Measurements from ENCODE around the gene FBXL3.

DNA sequence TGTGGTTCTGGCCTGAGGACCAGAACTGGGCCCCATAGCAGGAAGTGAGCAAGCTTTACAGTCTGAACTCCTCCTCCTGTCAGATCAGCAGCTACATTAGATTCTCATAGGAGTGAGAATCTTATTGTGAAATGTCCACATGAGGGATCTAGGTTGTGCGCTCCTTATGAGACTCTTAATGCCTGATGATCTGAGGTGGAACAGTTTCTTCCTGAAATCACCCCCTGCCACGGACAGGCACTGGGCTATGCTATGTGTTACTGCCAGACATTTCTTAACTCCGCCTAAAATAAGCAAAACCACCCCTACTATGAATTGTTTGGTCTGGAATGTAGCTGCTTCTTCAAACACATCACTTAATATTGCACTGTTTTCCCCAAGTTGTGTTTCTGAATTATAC lies 4.6 kb downstream of the FBXL3 start:
- TF ChIP-seq, protein P1, sequence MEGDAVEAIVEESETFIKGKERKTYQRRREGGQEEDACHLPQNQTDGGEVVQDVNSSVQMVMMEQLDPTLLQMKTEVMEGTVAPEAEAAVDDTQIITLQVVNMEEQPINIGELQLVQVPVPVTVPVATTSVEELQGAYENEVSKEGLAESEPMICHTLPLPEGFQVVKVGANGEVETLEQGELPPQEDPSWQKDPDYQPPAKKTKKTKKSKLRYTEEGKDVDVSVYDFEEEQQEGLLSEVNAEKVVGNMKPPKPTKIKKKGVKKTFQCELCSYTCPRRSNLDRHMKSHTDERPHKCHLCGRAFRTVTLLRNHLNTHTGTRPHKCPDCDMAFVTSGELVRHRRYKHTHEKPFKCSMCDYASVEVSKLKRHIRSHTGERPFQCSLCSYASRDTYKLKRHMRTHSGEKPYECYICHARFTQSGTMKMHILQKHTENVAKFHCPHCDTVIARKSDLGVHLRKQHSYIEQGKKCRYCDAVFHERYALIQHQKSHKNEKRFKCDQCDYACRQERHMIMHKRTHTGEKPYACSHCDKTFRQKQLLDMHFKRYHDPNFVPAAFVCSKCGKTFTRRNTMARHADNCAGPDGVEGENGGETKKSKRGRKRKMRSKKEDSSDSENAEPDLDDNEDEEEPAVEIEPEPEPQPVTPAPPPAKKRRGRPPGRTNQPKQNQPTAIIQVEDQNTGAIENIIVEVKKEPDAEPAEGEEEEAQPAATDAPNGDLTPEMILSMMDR (IDR thresholded peaks at IDR 0.05; ENCODE audit: insufficient read depth, low read depth, low read length): no peak
- no peak for TF ChIP-seq EZH2 (IDR thresholded peaks at IDR 0.05; ENCODE audit: insufficient read depth, low read length)
